Activated CD4-positive, alpha-beta T cell treated with anti-CD3 and anti-CD28 coated beads for 36 hours (primary cell): ENCODE measurements around the gene MED14. TPM values are rescaled to one million over a fixed set of nuclear protein-coding genes. Genes with fewer than 3 reads are reported as not detected.

Experiments used
- ATAC-seq: fragments of 200-7000 bp; cut with Tn5 transposase; one replicate; pipeline ENCODE4 v1.10.0; 2021; ENCODE audit warnings: mild to moderate bottlenecking, moderate library complexity
- CTCF ChIA-PET: fragments of 350-600 bp; sonication (Branson Sonifier 250); formaldehyde crosslinking; loops from one replicate; lab custom pipeline; 2021; ENCODE audit warnings: antibody characterized with exemption; lab: Charles Lee
- POLR2A ChIA-PET: fragments of 350-600 bp; sonication (Branson Sonifier 250); formaldehyde crosslinking; loops from one replicate; lab custom pipeline; 2021; ENCODE audit warnings: antibody characterized with exemption, inconsistent platforms; lab: Charles Lee
- DNase-seq: peaks from one replicate; pipeline ENCODE4 v3.0.0-alpha.2; 2020
- H3K27ac Mint-ChIP-seq: one replicate; pipeline ENCODE4 v1.8.0; 2021; ENCODE audit warnings: mixed read lengths
- H3K27me3 Mint-ChIP-seq: one replicate; pipeline ENCODE4 v1.8.0; 2021; ENCODE audit warnings: mixed read lengths
- H3K36me3 Mint-ChIP-seq: one replicate; pipeline ENCODE4 v1.8.0; 2021; ENCODE audit warnings: low read depth, mixed read lengths
- H3K4me1 Mint-ChIP-seq: one replicate; pipeline ENCODE4 v1.8.0; 2021; ENCODE audit warnings: mixed read lengths
- H3K4me3 Mint-ChIP-seq: one replicate; pipeline ENCODE4 v1.8.0; 2021; ENCODE audit warnings: mild to moderate bottlenecking, moderate library complexity, mixed read lengths
- H3K9me3 Mint-ChIP-seq: one replicate; pipeline ENCODE4 v1.8.0; 2021; ENCODE audit warnings: low read depth, mixed read lengths
- intact Hi-C, 2 experiments: fragments of 100-400 bp; cut with DNase I in 1 of 2; cut with micrococcal nuclease in 1 of 2; formaldehyde crosslinking; loops; one replicate each; pipeline versions ENCODE4 v1.14.2 to v1.15.1; 2022 to 2024; cut with DNase I, micrococcal nuclease
- total RNA-seq, 2 experiments: library from RNA; stranded (reverse); gene quantifications; one replicate each; pipeline ENCODE4 v1.2.3, GENCODE V29; 2021

MED14 gene
- total RNA-seq, 2 experiments from 2014 or later: 51.0 to 60.1 TPM

- ChIA-PET POLR2A (no interaction called here), CTCF (interaction anchor here (0.9 to 1.5 kb wide), 2 partner anchors 11 to 78 kb away, joined by 3 to 6 read pairs; no protein-coding TSS in a partner anchor)
- peak overlapping the region; percentile 42 for H3K4me3 Mint-ChIP-seq
- H3K27ac Mint-ChIP-seq: peak overlapping the region; percentile 64
- DNase-seq (no peak), ATAC-seq (no peak)
- H3K36me3 Mint-ChIP-seq: peaks cover 31% of the 10 kb centered on the region
- no peaks in the 10 kb centered on the region for H3K9me3 Mint-ChIP-seq
- no peaks in the 10 kb centered on the region for H3K27me3 Mint-ChIP-seq
- peaks cover 60% of the 10 kb centered on the region for H3K4me1 Mint-ChIP-seq
- intact Hi-C loops: loop anchor here (10.0 kb wide), 4 partner anchors 45 to 625 kb away; no protein-coding TSS in a partner anchor
Measured at GRCh38 chrX:40729598-40730584, 5.5 kb downstream of the MED14 start.

- Mint-ChIP-seq H3K4me1 (peaks cover 66% of the 10 kb centered on the region), H3K36me3 (peaks cover 36% of the 10 kb centered on the region), H3K27me3 (no peaks in the 10 kb centered on the region), H3K27ac (peak overlapping the region; percentile 38), H3K9me3 (no peaks in the 10 kb centered on the region), H3K4me3 (no peak overlapping the region)
- intact Hi-C loops: no loop called here
- ATAC-seq (peak; percentile 61), DNase-seq (no peak)
- POLR2A ChIA-PET: no interaction called here
- CTCF ChIA-PET: interaction anchor here (0.6 to 0.8 kb wide), 3 partner anchors 30 to 184 kb away, joined by 3 to 5 read pairs (median 3); no protein-coding TSS in a partner anchor
Measured at GRCh38 chrX:40727581-40728252, 7.6 kb downstream of the MED14 start.

GRCh38 chrX:40727093-40727492, 8.2 kb downstream of the MED14 start:
- ChIA-PET POLR2A (interaction anchor here (0.6 kb wide), 1 partner anchor 514 kb away, joined by 3 read pairs; no protein-coding TSS in a partner anchor), CTCF (interaction anchor here (0.6 to 0.8 kb wide), 2 partner anchors 29 to 183 kb away, joined by 3 to 5 read pairs; no protein-coding TSS in a partner anchor)
- Mint-ChIP-seq H3K4me3 (no peak overlapping the region), H3K9me3 (no peaks in the 10 kb centered on the region), H3K27ac (no peak overlapping the region), H3K4me1 (peaks cover 69% of the 10 kb centered on the region), H3K36me3 (peaks cover 41% of the 10 kb centered on the region), H3K27me3 (no peaks in the 10 kb centered on the region)
- no peak for DNase-seq
- ATAC-seq: peak; percentile 30
- intact Hi-C loops: no loop called here

GRCh38 chrX:40722930-40723329, 12.4 kb downstream of the MED14 start:
- peaks cover 61% of the 10 kb centered on the region for H3K4me1 Mint-ChIP-seq
- DNase-seq: no peak
- intact Hi-C loops: no loop called here
- H3K36me3 Mint-ChIP-seq: peaks cover 53% of the 10 kb centered on the region
- ChIA-PET CTCF (no interaction called here), POLR2A (no interaction called here)
- H3K27me3 Mint-ChIP-seq: no peaks in the 10 kb centered on the region
- no peak overlapping the region for H3K4me3 Mint-ChIP-seq
- H3K27ac Mint-ChIP-seq: peak overlapping the region; percentile 45
- ATAC-seq: no peak
- H3K9me3 Mint-ChIP-seq: no peaks in the 10 kb centered on the region

GRCh38 chrX:40721489-40722106, 13.7 kb downstream of the MED14 start:
- H3K4me1 Mint-ChIP-seq: peaks cover 55% of the 10 kb centered on the region
- ATAC-seq: no peak
- no peak overlapping the region for H3K27ac Mint-ChIP-seq
- peaks cover 52% of the 10 kb centered on the region for H3K36me3 Mint-ChIP-seq
- H3K4me3 Mint-ChIP-seq: no peak overlapping the region
- CTCF ChIA-PET: no interaction called here
- H3K27me3 Mint-ChIP-seq: no peaks in the 10 kb centered on the region
- intact Hi-C loops: no loop called here
- POLR2A ChIA-PET: no interaction called here
- H3K9me3 Mint-ChIP-seq: no peaks in the 10 kb centered on the region
- no peak for DNase-seq

- POLR2A ChIA-PET: no interaction called here
- Mint-ChIP-seq H3K27ac (no peak overlapping the region), H3K27me3 (no peaks in the 10 kb centered on the region), H3K4me3 (no peak overlapping the region), H3K9me3 (no peaks in the 10 kb centered on the region), H3K36me3 (peaks cover 51% of the 10 kb centered on the region), H3K4me1 (peaks cover 55% of the 10 kb centered on the region)
- no peak for DNase-seq
- no peak for ATAC-seq
- intact Hi-C loops: no loop called here
- CTCF ChIA-PET: no interaction called here
Measured at GRCh38 chrX:40720792-40721191, 14.6 kb downstream of the MED14 start.

GRCh38 chrX:40720339-40720738, 15.0 kb downstream of the MED14 start:
- intact Hi-C loops: no loop called here
- Mint-ChIP-seq H3K9me3 (no peaks in the 10 kb centered on the region), H3K27ac (no peak overlapping the region), H3K27me3 (no peaks in the 10 kb centered on the region), H3K4me3 (no peak overlapping the region), H3K36me3 (peaks cover 47% of the 10 kb centered on the region), H3K4me1 (peaks cover 52% of the 10 kb centered on the region)
- ATAC-seq: no peak
- POLR2A ChIA-PET: no interaction called here
- no peak for DNase-seq
- CTCF ChIA-PET: no interaction called here

- no peaks in the 10 kb centered on the region for H3K9me3 Mint-ChIP-seq
- DNase-seq (no peak), ATAC-seq (no peak)
- H3K36me3 Mint-ChIP-seq: peaks cover 44% of the 10 kb centered on the region
- POLR2A ChIA-PET: interaction anchor here (0.7 kb wide), 1 partner anchor 383 kb away, joined by 5 read pairs; no protein-coding TSS in a partner anchor
- H3K4me3 Mint-ChIP-seq: no peak overlapping the region
- peaks cover 52% of the 10 kb centered on the region for H3K4me1 Mint-ChIP-seq
- intact Hi-C loops: no loop called here
- H3K27me3 Mint-ChIP-seq: no peaks in the 10 kb centered on the region
- CTCF ChIA-PET: no interaction called here
- H3K27ac Mint-ChIP-seq: no peak overlapping the region
Measured at GRCh38 chrX:40719731-40720130, 15.6 kb downstream of the MED14 start.

GRCh38 chrX:40719218-40719617, 16.1 kb downstream of the MED14 start:
- Mint-ChIP-seq H3K9me3 (no peaks in the 10 kb centered on the region), H3K36me3 (peaks cover 44% of the 10 kb centered on the region), H3K4me3 (no peak overlapping the region), H3K27me3 (no peaks in the 10 kb centered on the region), H3K27ac (no peak overlapping the region), H3K4me1 (peaks cover 50% of the 10 kb centered on the region)
- no peak for ATAC-seq
- POLR2A ChIA-PET: interaction anchor here (0.7 kb wide), 1 partner anchor 384 kb away, joined by 5 read pairs; no protein-coding TSS in a partner anchor
- CTCF ChIA-PET: no interaction called here
- intact Hi-C loops: no loop called here
- DNase-seq: no peak

- intact Hi-C loops: no loop called here
- H3K36me3 Mint-ChIP-seq: peaks cover 14% of the 10 kb centered on the region
Measured at GRCh38 chrX:40709395-40709794, 25.9 kb downstream of the MED14 start.

More at GRCh38 chrX:40709395-40709794, 25.9 kb downstream of the MED14 start:
- Mint-ChIP-seq H3K4me3 (no peak overlapping the region), H3K4me1 (no peaks in the 10 kb centered on the region), H3K27me3 (no peaks in the 10 kb centered on the region), H3K27ac (no peak overlapping the region), H3K9me3 (no peaks in the 10 kb centered on the region)
- ATAC-seq (no peak), DNase-seq (no peak)
- CTCF ChIA-PET: interaction anchor here (1.3 kb wide), 1 partner anchor 50 kb away, joined by 5 read pairs; no protein-coding TSS in a partner anchor
- POLR2A ChIA-PET: no interaction called here
